Ectodermal cell (in vitro differentiated cells): ENCODE measurements around the gene RAB19.
"Not testable (repeated sequence)": the region's sequence is repeated elsewhere in the genome, so short reads cannot be mapped to it uniquely, and the experiment has no call there.

Source experiments
- H3K27ac ChIP-seq: 2 replicates; pipeline ENCODE4 v1.7.0; 2013; ENCODE audit warnings: mild to moderate bottlenecking, low read depth, low read length; ENCODE audit not compliant: insufficient read depth, poor library complexity, severe bottlenecking
- H3K27me3 ChIP-seq: 2 replicates; pipeline ENCODE4 v1.7.0; 2013; ENCODE audit warnings: mild to moderate bottlenecking, low read length; ENCODE audit not compliant: insufficient read depth, control insufficient read depth, poor library complexity, severe bottlenecking
- H3K36me3 ChIP-seq: one replicate; pipeline ENCODE4 v1.7.0; 2013; ENCODE audit warnings: low read length; ENCODE audit not compliant: control insufficient read depth, insufficient read depth
- H3K4me1 ChIP-seq: one replicate; pipeline ENCODE4 v1.7.0; 2013; ENCODE audit warnings: low read length; ENCODE audit not compliant: control insufficient read depth, insufficient read depth
- H3K4me3 ChIP-seq: 2 replicates; pipeline ENCODE4 v1.7.0; 2013; ENCODE audit warnings: low read depth, low read length, control low read depth; ENCODE audit not compliant: insufficient read depth
- H3K9me3 ChIP-seq: 2 replicates; pipeline ENCODE4 v1.7.0; 2013; ENCODE audit warnings: mild to moderate bottlenecking, low read length, moderate library complexity; ENCODE audit not compliant: control insufficient read depth
- WGBS, 2 experiments: methylation state at CpG; one replicate each; pipeline ENCODE4 v1.1.7; 2013; ENCODE audit warnings: missing lambda C conversion rate in 2 of 2; 5-methylcytosine and 5-hydroxymethylcytosine counted together

The RAB19 gene

GRCh38 chr7:140448781-140449480, 45.1 kb downstream of the RAB19 start:
- H3K9me3 ChIP-seq, result no peaks in the 10 kb centered on the region
- 41% methylated on average over 4 of the region's 4 CpGs for WGBS, 2 experiments
- no peak overlapping the region for H3K27ac ChIP-seq
- H3K4me3 ChIP-seq, result no peak overlapping the region
- H3K4me1 ChIP-seq, result no peaks in the 10 kb centered on the region
- no peaks in the 10 kb centered on the region for H3K36me3 ChIP-seq
- no peaks in the 10 kb centered on the region for H3K27me3 ChIP-seq

GRCh38 chr7:140451716-140452115, 47.9 kb downstream of the RAB19 start:
- H3K4me1 ChIP-seq, result peaks cover 6% of the 10 kb centered on the region
- no peak overlapping the region for H3K4me3 ChIP-seq
- H3K9me3 ChIP-seq, result no peaks in the 10 kb centered on the region
- 62 to 66% methylated on average over 1 of the region's 1 CpG for WGBS, 2 experiments
- no peak overlapping the region for H3K27ac ChIP-seq
- peaks cover 10% of the 10 kb centered on the region for H3K36me3 ChIP-seq
- H3K27me3 ChIP-seq, result no peaks in the 10 kb centered on the region

DNA sequence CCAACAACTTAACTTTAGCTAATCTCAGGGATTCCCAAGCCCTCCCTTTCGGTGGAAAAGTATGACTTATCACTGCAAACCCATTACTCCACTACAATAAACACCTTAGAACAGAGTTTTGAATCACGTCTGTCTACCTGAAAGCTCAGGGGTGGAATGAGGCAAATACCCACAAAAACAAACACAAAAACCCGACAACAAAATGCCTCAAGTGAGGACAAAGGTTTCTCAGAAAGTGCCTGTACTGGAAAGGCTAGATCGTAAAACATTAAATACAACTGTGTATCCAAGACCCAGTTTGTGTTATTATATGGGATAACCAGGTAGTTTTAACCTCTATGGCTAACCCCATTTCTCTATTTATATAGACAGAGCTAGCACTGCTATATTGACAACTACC, 49.4 kb downstream of the RAB19 start:
- Histone ChIP-seq H3K9me3 (no peaks in the 10 kb centered on the region), H3K27ac (no peak overlapping the region), H3K36me3 (peaks cover 10% of the 10 kb centered on the region), H3K27me3 (no peaks in the 10 kb centered on the region), H3K4me3 (no peak overlapping the region), H3K4me1 (peaks cover 12% of the 10 kb centered on the region)
- WGBS, 2 experiments, result 96 to 98% methylated on average over 4 of the region's 4 CpGs

GRCh38 chr7:140453785-140454656, 50.2 kb downstream of the RAB19 start:
- WGBS, 2 experiments, result 91 to 93% methylated on average over 6 to 9 of the region's 9 CpGs
- not testable (repeated sequence) for H3K27ac ChIP-seq, H3K9me3 ChIP-seq, H3K27me3 ChIP-seq, H3K36me3 ChIP-seq, H3K4me3 ChIP-seq
- peaks cover 16% of the 10 kb centered on the region for H3K4me1 ChIP-seq

GRCh38 chr7:140454657-140455015, 50.8 kb downstream of the RAB19 start:
- WGBS, 2 experiments, result 93% methylated on average over 8 of the region's 8 CpGs
- Histone ChIP-seq H3K27ac (no peak overlapping the region), H3K36me3 (peaks cover 10% of the 10 kb centered on the region)

GRCh38 chr7:140455743-140456142, 51.9 kb downstream of the RAB19 start:
- peaks cover 10% of the 10 kb centered on the region for H3K36me3 ChIP-seq
- H3K27me3 ChIP-seq, result no peaks in the 10 kb centered on the region
- peaks cover 16% of the 10 kb centered on the region for H3K4me1 ChIP-seq
- WGBS, 2 experiments, result 25 to 27% methylated on average over 4 of the region's 4 CpGs
- no peak overlapping the region for H3K27ac ChIP-seq
- H3K4me3 ChIP-seq, result no peak overlapping the region
- H3K9me3 ChIP-seq, result no peaks in the 10 kb centered on the region

More at GRCh38 chr7:140454657-140455015, 50.8 kb downstream of the RAB19 start:
- Histone ChIP-seq H3K4me1 (peaks cover 16% of the 10 kb centered on the region), H3K27me3 (no peaks in the 10 kb centered on the region), H3K4me3 (no peak overlapping the region), H3K9me3 (no peaks in the 10 kb centered on the region)

DNA sequence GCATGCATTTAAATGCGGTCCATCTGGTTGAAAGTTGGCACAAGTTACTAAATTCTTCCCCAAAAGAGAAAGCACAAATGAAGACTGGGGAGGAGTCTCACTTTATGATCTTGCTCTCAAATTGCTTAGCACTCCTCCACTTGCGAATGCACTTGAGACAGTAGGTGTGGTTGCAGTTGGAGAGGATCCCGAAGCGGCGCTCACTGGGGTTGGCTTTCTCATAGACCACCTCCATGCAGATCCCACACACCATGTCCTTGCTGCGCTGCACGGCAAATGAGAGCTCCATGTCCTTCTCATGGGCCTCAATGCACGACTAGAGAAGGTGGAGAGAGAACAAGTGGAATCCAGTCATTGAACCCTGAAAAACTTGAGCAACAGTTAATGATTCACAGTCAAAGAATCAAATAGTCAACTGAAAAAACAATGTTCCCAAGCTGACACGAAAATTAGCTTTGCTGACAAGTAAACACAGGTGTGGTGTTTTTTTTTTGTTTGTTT, 52.7 kb downstream of the RAB19 start:
- H3K36me3 ChIP-seq, result peaks cover 10% of the 10 kb centered on the region
- no peak overlapping the region for H3K4me3 ChIP-seq
- H3K4me1 ChIP-seq, result peaks cover 16% of the 10 kb centered on the region
- H3K9me3 ChIP-seq, result no peaks in the 10 kb centered on the region
- no peak overlapping the region for H3K27ac ChIP-seq
- no peaks in the 10 kb centered on the region for H3K27me3 ChIP-seq
- WGBS, 2 experiments, result 92 to 95% methylated on average over 8 to 9 of the region's 9 CpGs

DNA sequence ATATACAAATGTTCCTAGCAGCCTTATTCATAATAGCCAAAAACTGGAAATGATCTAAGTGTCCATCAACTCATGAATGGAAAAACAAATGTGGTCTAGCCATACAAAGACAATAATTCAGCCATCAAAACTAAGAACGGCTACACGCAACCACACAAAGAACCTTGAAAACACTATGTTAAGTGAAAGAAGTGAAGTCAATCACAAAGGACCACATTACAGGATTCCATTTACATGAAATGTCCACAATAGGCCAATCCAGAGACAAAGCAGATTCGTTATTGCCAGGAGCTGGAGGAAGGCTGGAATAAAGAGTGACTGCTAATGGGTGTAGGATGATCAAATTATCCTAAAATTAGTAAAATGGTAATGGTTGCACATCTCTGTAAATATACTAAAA, 54.3 kb downstream of the RAB19 start:
- no peak overlapping the region for H3K4me3 ChIP-seq
- H3K9me3 ChIP-seq, result no peaks in the 10 kb centered on the region
- WGBS, 2 experiments, result 66 to 73% methylated on average over 3 of the region's 3 CpGs
- peaks cover 16% of the 10 kb centered on the region for H3K4me1 ChIP-seq
- H3K36me3 ChIP-seq, result peaks cover 10% of the 10 kb centered on the region
- no peaks in the 10 kb centered on the region for H3K27me3 ChIP-seq
- no peak overlapping the region for H3K27ac ChIP-seq

- peaks cover 12% of the 10 kb centered on the region for H3K36me3 ChIP-seq
- no peak overlapping the region for H3K4me3 ChIP-seq
- peaks cover 16% of the 10 kb centered on the region for H3K4me1 ChIP-seq
- no peaks in the 10 kb centered on the region for H3K27me3 ChIP-seq
- 40 to 42% methylated on average over 8 of the region's 8 CpGs for WGBS, 2 experiments
- peak overlapping the region; percentile 67 for H3K27ac ChIP-seq
- no peaks in the 10 kb centered on the region for H3K9me3 ChIP-seq
Measured at GRCh38 chr7:140458916-140459315, 55.1 kb downstream of the RAB19 start.

- H3K4me3 ChIP-seq, result no peak overlapping the region
- H3K36me3 ChIP-seq, result peaks cover 16% of the 10 kb centered on the region
- H3K27ac ChIP-seq, result no peak overlapping the region
- no peaks in the 10 kb centered on the region for H3K27me3 ChIP-seq
- H3K4me1 ChIP-seq, result peaks cover 6% of the 10 kb centered on the region
- H3K9me3 ChIP-seq, result no peaks in the 10 kb centered on the region
- 95 to 100% methylated on average over 2 of the region's 2 CpGs for WGBS, 2 experiments
Measured at GRCh38 chr7:140463111-140463510, 59.3 kb downstream of the RAB19 start.
